Liver (tissue), 9 donors: ENCODE measurements around the gene SLC8A1. TPM values are rescaled to one million over a fixed set of nuclear protein-coding genes. Genes with fewer than 3 reads are reported as not detected.

ENCODE experiments used
- DNase-seq: peaks from one replicate; pipeline ENCODE4 v3.0.0-alpha.2; 2017; ENCODE audit warnings: low spot score
- H3K27ac ChIP-seq, 2 donors: one replicate each; pipeline ENCODE4 v1.7.0; 2013; ENCODE audit warnings: inconsistent platforms in 2 of 2, low read length in 2 of 2, control low read depth in 1 of 2, low read depth in 1 of 2, mild to moderate bottlenecking in 1 of 2
- H3K27me3 ChIP-seq, 4 donors: one replicate each; pipeline versions ENCODE4 v1.6.1 to v1.7.0; 2013; ENCODE audit warnings: low read length in 3 of 4, inconsistent platforms in 1 of 4, mild to moderate bottlenecking in 1 of 4, moderate library complexity in 1 of 4; ENCODE audit not compliant: control insufficient read depth in 4 of 4, insufficient read depth in 4 of 4
- H3K36me3 ChIP-seq, 4 donors: one replicate each; pipeline versions ENCODE4 v1.6.1 to v1.7.0; 2013; ENCODE audit warnings: low read length in 3 of 4, mild to moderate bottlenecking in 3 of 4, low read depth in 1 of 4, moderate library complexity in 1 of 4; ENCODE audit not compliant: control insufficient read depth in 4 of 4, insufficient read depth in 3 of 4
- H3K4me1 ChIP-seq, 4 donors: one replicate each; pipeline versions ENCODE4 v1.6.1 to v1.7.0; 2013; ENCODE audit warnings: low read length in 3 of 4, mild to moderate bottlenecking in 3 of 4, moderate library complexity in 1 of 4; ENCODE audit not compliant: control insufficient read depth in 4 of 4, insufficient read depth in 4 of 4
- H3K4me3 ChIP-seq, 3 donors: one replicate each; pipeline versions ENCODE4 v1.6.1 to v1.7.0; 2013; ENCODE audit warnings: low read length in 3 of 3, control low read depth in 1 of 3, low read depth in 1 of 3, mild to moderate bottlenecking in 1 of 3
- H3K9ac ChIP-seq, 2 donors: one replicate each; pipeline ENCODE4 v1.7.0; 2013; ENCODE audit warnings: low read length in 2 of 2, mild to moderate bottlenecking in 2 of 2, moderate library complexity in 2 of 2, control low read depth in 1 of 2, low read depth in 1 of 2
- H3K9me3 ChIP-seq, 4 donors: one replicate each; pipeline versions ENCODE4 v1.6.1 to v1.7.0; 2013; ENCODE audit warnings: low read length in 3 of 4; ENCODE audit not compliant: control insufficient read depth in 4 of 4
- EGR1 ChIP-seq, 2 donors: IDR thresholded peaks; 2 replicates each; pipeline ENCODE4 v1.6.1; 2016 to 2018; ENCODE audit warnings: antibody characterized with exemption in 2 of 2, low read depth in 2 of 2
- FOXA1 ChIP-seq: IDR thresholded peaks from 2 replicates; pipeline ENCODE4 v1.6.1; 2016; ENCODE audit warnings: antibody characterized with exemption
- FOXA2 ChIP-seq: IDR thresholded peaks from 2 replicates; pipeline ENCODE4 v1.6.1; 2016; ENCODE audit warnings: antibody characterized with exemption
- GABPA ChIP-seq, 2 donors: IDR thresholded peaks in 1 of 2; conservative IDR thresholded peaks in 1 of 2; 2 replicates each; pipeline ENCODE4 v1.6.1; 2016; ENCODE audit warnings: antibody characterized with exemption in 2 of 2, mild to moderate bottlenecking in 1 of 2, moderate library complexity in 1 of 2
- HNF4A ChIP-seq, 2 donors: conservative IDR thresholded peaks; 2 replicates each; pipeline ENCODE4 v1.6.1; 2016; ENCODE audit warnings: antibody characterized with exemption in 2 of 2, mild to moderate bottlenecking in 2 of 2
- HNF4G ChIP-seq: IDR thresholded peaks from 2 replicates; pipeline ENCODE4 v1.6.1; 2016; ENCODE audit warnings: antibody characterized with exemption
- JUND ChIP-seq, 2 donors: IDR thresholded peaks; 2 replicates each; pipeline ENCODE4 v1.6.1; 2016; ENCODE audit warnings: antibody characterized with exemption in 2 of 2
- NR2F2 ChIP-seq: IDR thresholded peaks from 2 replicates; pipeline ENCODE4 v1.6.1; 2016; ENCODE audit warnings: antibody characterized with exemption
- RAD21 ChIP-seq, 2 donors: IDR thresholded peaks; 2 replicates each; pipeline ENCODE4 v1.6.1; 2016; ENCODE audit warnings: antibody characterized with exemption in 2 of 2, mild to moderate bottlenecking in 2 of 2
- RXRA ChIP-seq, 2 donors: IDR thresholded peaks; 2 replicates each; pipeline ENCODE4 v1.6.1; 2017 to 2018; ENCODE audit warnings: antibody characterized with exemption in 2 of 2, mild to moderate bottlenecking in 1 of 2
- SP1 ChIP-seq: IDR thresholded peaks from 2 replicates; pipeline ENCODE4 v1.6.1; 2018; ENCODE audit warnings: antibody characterized with exemption, mild to moderate bottlenecking
- TAF1 ChIP-seq: conservative IDR thresholded peaks from 2 replicates; pipeline ENCODE4 v1.6.1; 2016; ENCODE audit warnings: antibody characterized with exemption, mild to moderate bottlenecking
- YY1 ChIP-seq: IDR thresholded peaks from 2 replicates; pipeline ENCODE4 v1.6.1; 2016; ENCODE audit warnings: antibody characterized with exemption, mild to moderate bottlenecking
- WGBS: extraction: QIAGEN DNeasy Blood & Tissue Kit; methylation state at CpG from one replicate; pipeline ENCODE4 v1.1.7; 2013; 5-methylcytosine and 5-hydroxymethylcytosine counted together
- polyA plus RNA-seq, 2 donors: library from polyadenylated mRNA; stranded (reverse) in 1 of 2; unstranded in 1 of 2; fragments of 200-250 nt in 1 of 2; fragments of >200 nt in 1 of 2; fragmentation: Nextera tagmentation in 1 of 2; extraction: Ambion mirVana in 1 of 2; gene quantifications; one replicate each; pipeline versions ENCODE4 v1.2.1 to v1.2.3, GENCODE V29; 2013 to 2015
- total RNA-seq, 2 donors: library from RNA; depleted of rRNA; stranded (reverse); fragments of >200 nt; gene quantifications; one replicate each; pipeline ENCODE4 v1.2.3, GENCODE V29; 2014
- TF ChIP-seq, protein P1 (sequence below): IDR thresholded peaks from 2 replicates; pipeline ENCODE4 v1.6.1; 2016; ENCODE audit warnings: antibody characterized with exemption, mild to moderate bottlenecking
- TF ChIP-seq, protein P2 (sequence below): IDR thresholded peaks from 2 replicates; pipeline ENCODE4 v1.6.1; 2016; ENCODE audit warnings: antibody characterized with exemption
- TF ChIP-seq, protein P3 (sequence below): IDR thresholded peaks from 2 replicates; pipeline ENCODE4 v1.6.1; 2016; ENCODE audit warnings: antibody characterized with exemption
- TF ChIP-seq, protein P4 (sequence below): fragments of 150-350 bp; IDR thresholded peaks from 2 replicates; pipeline ENCODE4 v1.5.1; 2017; ENCODE audit warnings: improper control_type of control experiment, low read depth, low read length; ENCODE audit not compliant: missing input control
- TF ChIP-seq, protein P5 (sequence below): IDR thresholded peaks from 2 replicates; pipeline ENCODE4 v1.6.1; 2016; ENCODE audit warnings: antibody characterized with exemption
- donor health status: healthy.
- donor health status: healthy.
- donor health status: healthy.
- donor health status: healthy.
- donor health status: healthy.

The SLC8A1 gene
- total and polyA plus RNA-seq, 4 donors = 1.2 to 18.5 (median 8.2) TPM

DNA sequence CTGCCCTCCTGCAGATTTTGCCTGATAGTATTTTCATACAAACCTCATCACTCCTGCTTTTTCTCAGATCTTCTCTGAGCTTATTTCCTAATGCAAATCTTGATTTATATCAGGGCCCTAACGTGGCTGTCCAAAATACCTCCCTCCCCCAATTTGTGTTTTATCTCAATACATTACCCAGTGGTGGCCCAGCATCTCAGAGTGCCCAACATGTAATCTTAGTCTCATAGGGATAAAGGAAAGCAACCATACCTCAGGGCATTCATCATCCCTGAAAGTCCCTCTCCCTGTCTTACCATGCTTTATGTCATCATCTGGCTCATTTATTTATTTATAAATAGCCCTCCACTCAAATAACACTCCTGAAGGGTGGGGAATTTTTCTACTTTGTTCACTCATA lies 135.3 kb downstream of the SLC8A1 start:
- no peaks in the 10 kb centered on the region for H3K36me3 ChIP-seq
- H3K9me3 ChIP-seq = peaks cover 0 to 4% (median 0%) of the 10 kb centered on the region in 4 donors
- no peak overlapping the region for H3K4me3 ChIP-seq
- no peaks in the 10 kb centered on the region for H3K27me3 ChIP-seq
- DNase-seq = no peak
- WGBS = 38% methylated on average over 1 of the region's 1 CpG
- TF ChIP-seq, protein P1, sequence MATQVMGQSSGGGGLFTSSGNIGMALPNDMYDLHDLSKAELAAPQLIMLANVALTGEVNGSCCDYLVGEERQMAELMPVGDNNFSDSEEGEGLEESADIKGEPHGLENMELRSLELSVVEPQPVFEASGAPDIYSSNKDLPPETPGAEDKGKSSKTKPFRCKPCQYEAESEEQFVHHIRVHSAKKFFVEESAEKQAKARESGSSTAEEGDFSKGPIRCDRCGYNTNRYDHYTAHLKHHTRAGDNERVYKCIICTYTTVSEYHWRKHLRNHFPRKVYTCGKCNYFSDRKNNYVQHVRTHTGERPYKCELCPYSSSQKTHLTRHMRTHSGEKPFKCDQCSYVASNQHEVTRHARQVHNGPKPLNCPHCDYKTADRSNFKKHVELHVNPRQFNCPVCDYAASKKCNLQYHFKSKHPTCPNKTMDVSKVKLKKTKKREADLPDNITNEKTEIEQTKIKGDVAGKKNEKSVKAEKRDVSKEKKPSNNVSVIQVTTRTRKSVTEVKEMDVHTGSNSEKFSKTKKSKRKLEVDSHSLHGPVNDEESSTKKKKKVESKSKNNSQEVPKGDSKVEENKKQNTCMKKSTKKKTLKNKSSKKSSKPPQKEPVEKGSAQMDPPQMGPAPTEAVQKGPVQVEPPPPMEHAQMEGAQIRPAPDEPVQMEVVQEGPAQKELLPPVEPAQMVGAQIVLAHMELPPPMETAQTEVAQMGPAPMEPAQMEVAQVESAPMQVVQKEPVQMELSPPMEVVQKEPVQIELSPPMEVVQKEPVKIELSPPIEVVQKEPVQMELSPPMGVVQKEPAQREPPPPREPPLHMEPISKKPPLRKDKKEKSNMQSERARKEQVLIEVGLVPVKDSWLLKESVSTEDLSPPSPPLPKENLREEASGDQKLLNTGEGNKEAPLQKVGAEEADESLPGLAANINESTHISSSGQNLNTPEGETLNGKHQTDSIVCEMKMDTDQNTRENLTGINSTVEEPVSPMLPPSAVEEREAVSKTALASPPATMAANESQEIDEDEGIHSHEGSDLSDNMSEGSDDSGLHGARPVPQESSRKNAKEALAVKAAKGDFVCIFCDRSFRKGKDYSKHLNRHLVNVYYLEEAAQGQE = no peak
- TF ChIP-seq RXRA (IDR thresholded peaks at IDR 0.05) = no peak
- TF ChIP-seq, protein P2, sequence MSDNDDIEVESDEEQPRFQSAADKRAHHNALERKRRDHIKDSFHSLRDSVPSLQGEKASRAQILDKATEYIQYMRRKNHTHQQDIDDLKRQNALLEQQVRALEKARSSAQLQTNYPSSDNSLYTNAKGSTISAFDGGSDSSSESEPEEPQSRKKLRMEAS = no peak
- no peak for TF ChIP-seq EGR1 (IDR thresholded peaks at IDR 0.05; ENCODE audit: low read depth in 2 of 2)
- TF ChIP-seq FOXA2 = no peak
- no peak for TF ChIP-seq NR2F2
- TF ChIP-seq, protein P3, sequence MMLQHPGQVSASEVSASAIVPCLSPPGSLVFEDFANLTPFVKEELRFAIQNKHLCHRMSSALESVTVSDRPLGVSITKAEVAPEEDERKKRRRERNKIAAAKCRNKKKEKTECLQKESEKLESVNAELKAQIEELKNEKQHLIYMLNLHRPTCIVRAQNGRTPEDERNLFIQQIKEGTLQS = no peak
- TF ChIP-seq HNF4A (conservative IDR thresholded peaks at IDR 0.05) = no peak
- TF ChIP-seq JUND (IDR thresholded peaks at IDR 0.05) = no peak
- no peak for TF ChIP-seq YY1
- TF ChIP-seq HNF4G = no peak
- TF ChIP-seq GABPA (IDR thresholded peaks at IDR 0.05 in 1 of 2, conservative IDR thresholded peaks at IDR 0.05 in 1 of 2) = no peak
- no peak for TF ChIP-seq FOXA1
- TF ChIP-seq SP1 = no peak
- TF ChIP-seq, protein P4, sequence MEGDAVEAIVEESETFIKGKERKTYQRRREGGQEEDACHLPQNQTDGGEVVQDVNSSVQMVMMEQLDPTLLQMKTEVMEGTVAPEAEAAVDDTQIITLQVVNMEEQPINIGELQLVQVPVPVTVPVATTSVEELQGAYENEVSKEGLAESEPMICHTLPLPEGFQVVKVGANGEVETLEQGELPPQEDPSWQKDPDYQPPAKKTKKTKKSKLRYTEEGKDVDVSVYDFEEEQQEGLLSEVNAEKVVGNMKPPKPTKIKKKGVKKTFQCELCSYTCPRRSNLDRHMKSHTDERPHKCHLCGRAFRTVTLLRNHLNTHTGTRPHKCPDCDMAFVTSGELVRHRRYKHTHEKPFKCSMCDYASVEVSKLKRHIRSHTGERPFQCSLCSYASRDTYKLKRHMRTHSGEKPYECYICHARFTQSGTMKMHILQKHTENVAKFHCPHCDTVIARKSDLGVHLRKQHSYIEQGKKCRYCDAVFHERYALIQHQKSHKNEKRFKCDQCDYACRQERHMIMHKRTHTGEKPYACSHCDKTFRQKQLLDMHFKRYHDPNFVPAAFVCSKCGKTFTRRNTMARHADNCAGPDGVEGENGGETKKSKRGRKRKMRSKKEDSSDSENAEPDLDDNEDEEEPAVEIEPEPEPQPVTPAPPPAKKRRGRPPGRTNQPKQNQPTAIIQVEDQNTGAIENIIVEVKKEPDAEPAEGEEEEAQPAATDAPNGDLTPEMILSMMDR = no peak
- no peak for TF ChIP-seq TAF1
- TF ChIP-seq, protein P5, sequence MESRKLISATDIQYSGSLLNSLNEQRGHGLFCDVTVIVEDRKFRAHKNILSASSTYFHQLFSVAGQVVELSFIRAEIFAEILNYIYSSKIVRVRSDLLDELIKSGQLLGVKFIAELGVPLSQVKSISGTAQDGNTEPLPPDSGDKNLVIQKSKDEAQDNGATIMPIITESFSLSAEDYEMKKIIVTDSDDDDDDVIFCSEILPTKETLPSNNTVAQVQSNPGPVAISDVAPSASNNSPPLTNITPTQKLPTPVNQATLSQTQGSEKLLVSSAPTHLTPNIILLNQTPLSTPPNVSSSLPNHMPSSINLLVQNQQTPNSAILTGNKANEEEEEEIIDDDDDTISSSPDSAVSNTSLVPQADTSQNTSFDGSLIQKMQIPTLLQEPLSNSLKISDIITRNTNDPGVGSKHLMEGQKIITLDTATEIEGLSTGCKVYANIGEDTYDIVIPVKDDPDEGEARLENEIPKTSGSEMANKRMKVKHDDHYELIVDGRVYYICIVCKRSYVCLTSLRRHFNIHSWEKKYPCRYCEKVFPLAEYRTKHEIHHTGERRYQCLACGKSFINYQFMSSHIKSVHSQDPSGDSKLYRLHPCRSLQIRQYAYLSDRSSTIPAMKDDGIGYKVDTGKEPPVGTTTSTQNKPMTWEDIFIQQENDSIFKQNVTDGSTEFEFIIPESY = no peak
- no peak for TF ChIP-seq RAD21 (IDR thresholded peaks at IDR 0.05)
- no peaks in the 10 kb centered on the region for H3K4me1 ChIP-seq
- H3K9ac ChIP-seq = no peak overlapping the region
- H3K27ac ChIP-seq = no peak overlapping the region
